Activated CD4-positive, CD25-positive, alpha-beta regulatory T cell (primary cell): ENCODE measurements around the gene CDH11.

Source experiments
- DNase-seq, 4 experiments: peaks; one replicate each; lab custom pipeline; 2025; lab: John Stamatoyannopoulos, UW

CDH11 gene

DNA sequence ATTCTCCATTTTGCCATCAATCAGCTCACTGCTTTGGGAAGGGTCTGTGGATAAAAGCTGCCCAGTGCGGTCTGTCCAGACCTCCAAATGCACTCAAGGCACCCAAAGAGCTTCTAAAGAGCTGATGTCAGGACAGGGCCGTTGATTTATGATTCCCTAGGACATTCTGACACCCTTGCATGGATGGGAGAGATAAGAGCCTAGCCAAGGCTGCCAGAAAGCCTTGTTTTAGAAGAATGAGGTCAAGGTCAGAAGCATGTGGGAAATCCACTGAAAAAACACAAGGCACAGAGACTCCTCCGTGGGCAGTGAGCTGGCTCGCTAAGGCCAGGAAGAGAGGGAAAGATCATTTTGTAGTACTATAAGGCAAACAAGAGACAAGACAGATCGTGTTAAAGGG is 214.0 kb downstream of the CDH11 start:
- no peak for DNase-seq

DNA sequence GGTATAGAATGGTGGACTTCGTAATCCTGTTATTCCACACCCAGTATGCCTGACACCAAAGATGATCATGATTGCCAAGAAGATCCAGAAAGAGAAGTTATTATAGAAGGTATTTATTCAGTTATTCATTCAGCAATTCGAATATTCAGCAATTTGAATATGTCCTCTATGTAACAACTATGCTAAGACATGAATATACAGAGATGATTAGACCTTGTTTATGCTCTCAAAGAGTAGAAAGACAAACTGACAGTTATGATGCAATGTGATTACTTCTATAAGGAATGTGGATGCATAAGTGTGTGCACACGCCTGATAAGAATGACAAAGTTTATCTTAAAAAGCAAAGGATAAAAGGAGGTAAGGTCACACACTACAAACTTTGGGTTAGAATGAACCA is 218.1 kb downstream of the CDH11 start:
- DNase-seq = no peak

DNA sequence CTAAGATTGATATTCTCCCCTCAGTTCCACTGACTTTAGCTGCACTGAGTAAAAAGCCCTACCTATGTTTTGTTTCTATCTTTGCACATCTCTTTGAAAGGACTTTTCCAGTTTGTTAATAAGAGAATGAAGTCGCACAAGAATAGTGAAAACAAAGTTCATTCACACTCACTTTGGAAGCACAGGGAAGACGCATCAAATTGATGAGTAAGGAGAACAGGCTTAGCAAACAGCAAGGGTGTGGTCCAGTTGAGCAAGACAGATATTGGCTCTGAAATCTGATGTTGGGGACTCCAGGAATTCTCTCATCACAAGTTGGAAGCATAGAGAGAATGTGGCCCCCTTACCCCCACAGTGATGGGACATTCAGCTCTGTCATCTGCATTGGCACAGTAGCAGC is 221.3 kb downstream of the CDH11 start:
- DNase-seq = no peak

DNA sequence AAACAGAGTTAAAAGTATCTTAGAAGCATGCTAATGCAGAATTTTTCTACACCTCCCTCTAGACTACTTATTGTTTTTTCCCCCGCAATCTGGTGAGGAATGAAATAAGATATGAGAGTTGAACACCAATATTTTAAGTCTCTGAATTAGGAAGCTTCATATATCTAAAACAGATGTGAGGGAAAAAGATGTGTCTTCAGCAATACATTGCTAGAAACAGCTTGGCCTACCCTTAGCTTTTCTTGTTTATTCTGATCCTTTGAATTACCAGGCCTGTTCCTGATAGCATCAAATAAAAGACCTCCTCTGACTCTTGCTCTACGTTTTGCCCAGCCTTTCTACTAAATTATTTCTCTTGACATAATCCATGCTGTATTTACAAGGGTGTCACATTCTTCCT is 221.8 kb downstream of the CDH11 start:
- no peak for DNase-seq

DNA sequence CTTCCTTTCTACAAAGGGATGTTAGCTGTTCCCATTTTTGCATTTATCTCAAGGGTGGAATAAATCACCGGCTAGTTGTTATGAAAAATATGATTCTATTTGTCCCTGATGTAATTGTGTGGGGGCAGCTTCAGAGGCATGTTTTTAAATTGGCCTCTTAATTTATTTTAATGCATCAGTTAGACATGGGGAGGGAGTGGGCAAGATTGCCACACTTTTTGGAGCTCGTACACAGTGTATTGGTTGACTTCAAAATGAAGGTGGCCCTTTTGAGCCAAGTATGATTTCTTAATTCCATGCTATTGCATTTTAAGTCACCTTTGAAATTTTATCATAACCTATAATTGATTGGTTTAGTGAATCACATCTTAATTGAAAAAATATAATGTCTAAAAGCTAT is 223.7 kb downstream of the CDH11 start:
- DNase-seq = no peak
